D721Med (cell line): ENCODE data around the gene CAPN1.

Experiments
- DNase-seq: peaks from one replicate; pipeline ENCODE4 v3.0.0; 2011; ENCODE audit warnings: low spot score; ENCODE audit not compliant: insufficient read length
- FAIRE-seq: peaks from 2 replicates; lab custom pipeline; 2011; peaks lifted over from hg19 to GRCh38; lab: Jason Lieb, UNC
- TF ChIP-seq, protein P1 (sequence below): IDR thresholded peaks from 2 replicates; pipeline ENCODE4 v1.5.1; 2012; ENCODE audit warnings: mild to moderate bottlenecking, control low read depth; ENCODE audit not compliant: insufficient read depth; ENCODE audit errors: missing control alignments

CAPN1 gene

GRCh38 chr11:65204646-65205601 is 23.2 kb downstream of the CAPN1 start:
- DNase-seq, result peak; percentile 86
- no peak for FAIRE-seq
- TF ChIP-seq, protein P1, sequence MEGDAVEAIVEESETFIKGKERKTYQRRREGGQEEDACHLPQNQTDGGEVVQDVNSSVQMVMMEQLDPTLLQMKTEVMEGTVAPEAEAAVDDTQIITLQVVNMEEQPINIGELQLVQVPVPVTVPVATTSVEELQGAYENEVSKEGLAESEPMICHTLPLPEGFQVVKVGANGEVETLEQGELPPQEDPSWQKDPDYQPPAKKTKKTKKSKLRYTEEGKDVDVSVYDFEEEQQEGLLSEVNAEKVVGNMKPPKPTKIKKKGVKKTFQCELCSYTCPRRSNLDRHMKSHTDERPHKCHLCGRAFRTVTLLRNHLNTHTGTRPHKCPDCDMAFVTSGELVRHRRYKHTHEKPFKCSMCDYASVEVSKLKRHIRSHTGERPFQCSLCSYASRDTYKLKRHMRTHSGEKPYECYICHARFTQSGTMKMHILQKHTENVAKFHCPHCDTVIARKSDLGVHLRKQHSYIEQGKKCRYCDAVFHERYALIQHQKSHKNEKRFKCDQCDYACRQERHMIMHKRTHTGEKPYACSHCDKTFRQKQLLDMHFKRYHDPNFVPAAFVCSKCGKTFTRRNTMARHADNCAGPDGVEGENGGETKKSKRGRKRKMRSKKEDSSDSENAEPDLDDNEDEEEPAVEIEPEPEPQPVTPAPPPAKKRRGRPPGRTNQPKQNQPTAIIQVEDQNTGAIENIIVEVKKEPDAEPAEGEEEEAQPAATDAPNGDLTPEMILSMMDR, result peak; percentile 61

- FAIRE-seq (no peak), DNase-seq (no peak)
- TF ChIP-seq, protein P1, result no peak
Measured at GRCh38 chr11:65205602-65205967, 23.9 kb downstream of the CAPN1 start.

GRCh38 chr11:65206441-65206841 is 24.7 kb downstream of the CAPN1 start:
- no peak for DNase-seq
- TF ChIP-seq, protein P1, result no peak
- FAIRE-seq, result no peak

DNA sequence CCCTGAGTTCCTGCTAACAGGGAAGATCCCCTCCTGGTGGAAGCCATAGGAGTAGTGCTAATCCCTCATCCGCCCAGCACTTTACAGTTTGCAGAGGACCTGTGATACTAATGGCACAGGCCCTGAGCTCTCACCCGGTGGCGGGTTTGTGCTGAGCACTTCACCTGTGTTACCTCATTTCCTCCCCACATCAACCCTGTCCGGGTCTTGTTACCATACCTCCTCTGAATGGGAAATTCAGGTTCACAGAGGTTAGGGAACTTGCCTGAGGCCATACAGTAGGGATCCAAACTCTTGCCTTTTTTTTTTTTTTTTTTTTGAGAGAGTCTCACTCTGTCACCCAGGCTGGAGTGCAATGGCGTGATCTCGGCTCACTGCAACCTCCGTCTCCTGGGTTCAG is 25.2 kb downstream of the CAPN1 start:
- TF ChIP-seq, protein P1, result no peak
- DNase-seq (no peak), FAIRE-seq (no peak)

- FAIRE-seq, result no peak
- TF ChIP-seq, protein P1, result no peak
- no peak for DNase-seq
Measured at GRCh38 chr11:65207918-65208784, 26.4 kb downstream of the CAPN1 start.

GRCh38 chr11:65208785-65209710 is 27.3 kb downstream of the CAPN1 start:
- DNase-seq, result no peak
- TF ChIP-seq, protein P1, result no peak
- FAIRE-seq, result no peak
